OCI-LY7 (cell line): ENCODE results near the gene MCEE.
"Not testable (repeated sequence)": the region's sequence is repeated elsewhere in the genome, so short reads cannot be mapped to it uniquely, and the experiment has no call there.

Source experiments
- EZH2phosphoT487 ChIP-seq: fragments of 200-600 bp; sonication (generic); IDR thresholded peaks from 2 replicates; pipeline ENCODE4 v1.6.1; 2018; ENCODE audit warnings: low read depth, borderline replicate concordance, mild to moderate bottlenecking, mixed run types, antibody characterized with exemption, low read length, moderate library complexity, mixed read lengths
- TF ChIP-seq, protein P1 (sequence below): fragments of 200-600 bp; sonication (generic); conservative IDR thresholded peaks from 2 replicates; pipeline ENCODE4 v1.5.1; 2014; ENCODE audit warnings: mild to moderate bottlenecking, antibody characterized with exemption, low read length, moderate library complexity, mixed read lengths

DNA sequence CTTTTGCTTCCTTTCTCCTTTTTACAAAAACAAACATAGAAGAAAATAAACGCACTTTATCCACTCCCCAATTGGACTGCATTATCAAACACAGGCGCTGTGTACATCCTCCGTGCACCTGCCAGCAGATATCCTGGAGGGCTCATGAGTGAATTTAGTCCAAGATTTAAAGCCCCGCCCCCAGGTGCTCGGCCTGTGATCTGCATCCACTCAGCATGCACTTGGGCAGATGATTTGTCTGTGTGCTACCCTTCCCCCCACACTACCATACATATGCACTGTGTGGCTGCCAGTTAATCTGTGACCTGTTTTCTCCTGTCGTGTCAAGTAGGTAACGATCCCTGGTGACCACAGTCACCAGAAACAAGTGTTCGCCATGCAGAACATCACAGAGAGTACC lies 48.8 kb upstream of the MCEE start:
- TF ChIP-seq, protein P1, sequence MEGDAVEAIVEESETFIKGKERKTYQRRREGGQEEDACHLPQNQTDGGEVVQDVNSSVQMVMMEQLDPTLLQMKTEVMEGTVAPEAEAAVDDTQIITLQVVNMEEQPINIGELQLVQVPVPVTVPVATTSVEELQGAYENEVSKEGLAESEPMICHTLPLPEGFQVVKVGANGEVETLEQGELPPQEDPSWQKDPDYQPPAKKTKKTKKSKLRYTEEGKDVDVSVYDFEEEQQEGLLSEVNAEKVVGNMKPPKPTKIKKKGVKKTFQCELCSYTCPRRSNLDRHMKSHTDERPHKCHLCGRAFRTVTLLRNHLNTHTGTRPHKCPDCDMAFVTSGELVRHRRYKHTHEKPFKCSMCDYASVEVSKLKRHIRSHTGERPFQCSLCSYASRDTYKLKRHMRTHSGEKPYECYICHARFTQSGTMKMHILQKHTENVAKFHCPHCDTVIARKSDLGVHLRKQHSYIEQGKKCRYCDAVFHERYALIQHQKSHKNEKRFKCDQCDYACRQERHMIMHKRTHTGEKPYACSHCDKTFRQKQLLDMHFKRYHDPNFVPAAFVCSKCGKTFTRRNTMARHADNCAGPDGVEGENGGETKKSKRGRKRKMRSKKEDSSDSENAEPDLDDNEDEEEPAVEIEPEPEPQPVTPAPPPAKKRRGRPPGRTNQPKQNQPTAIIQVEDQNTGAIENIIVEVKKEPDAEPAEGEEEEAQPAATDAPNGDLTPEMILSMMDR: not testable (repeated sequence)
- not testable (repeated sequence) for TF ChIP-seq EZH2phosphoT487
